HPDE6-E6E7 (cell line): ENCODE results near the gene PCBD2.
"Not testable (repeated sequence)": the region's sequence is repeated elsewhere in the genome, so short reads cannot be mapped to it uniquely, and the experiment has no call there.

Source experiments
- DNase-seq: peaks from one replicate; pipeline ENCODE4 v3.0.0; 2011; ENCODE audit warnings: missing footprints; ENCODE audit errors: extremely low spot score

PCBD2 gene

DNA sequence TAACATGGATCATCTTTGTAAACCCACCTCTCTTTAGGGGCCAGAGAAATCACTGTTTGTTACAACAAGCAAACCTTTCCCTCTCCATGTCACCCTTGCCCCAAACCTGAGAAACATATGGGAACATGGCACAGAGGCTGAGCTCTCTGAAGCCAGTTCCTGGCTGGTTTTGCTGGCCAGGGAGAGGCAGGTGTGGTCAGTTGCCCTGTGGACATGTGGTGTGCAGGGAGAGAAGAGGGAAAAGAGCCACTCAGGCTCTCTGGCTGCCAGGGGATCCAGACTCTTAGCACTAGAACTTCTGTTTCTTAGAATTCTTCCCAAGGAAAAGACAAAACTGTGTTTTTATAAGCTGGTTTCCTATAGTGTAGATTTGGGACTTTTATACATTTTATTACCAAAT lies 58.2 kb downstream of the PCBD2 start:
- DNase-seq, result no peak

DNA sequence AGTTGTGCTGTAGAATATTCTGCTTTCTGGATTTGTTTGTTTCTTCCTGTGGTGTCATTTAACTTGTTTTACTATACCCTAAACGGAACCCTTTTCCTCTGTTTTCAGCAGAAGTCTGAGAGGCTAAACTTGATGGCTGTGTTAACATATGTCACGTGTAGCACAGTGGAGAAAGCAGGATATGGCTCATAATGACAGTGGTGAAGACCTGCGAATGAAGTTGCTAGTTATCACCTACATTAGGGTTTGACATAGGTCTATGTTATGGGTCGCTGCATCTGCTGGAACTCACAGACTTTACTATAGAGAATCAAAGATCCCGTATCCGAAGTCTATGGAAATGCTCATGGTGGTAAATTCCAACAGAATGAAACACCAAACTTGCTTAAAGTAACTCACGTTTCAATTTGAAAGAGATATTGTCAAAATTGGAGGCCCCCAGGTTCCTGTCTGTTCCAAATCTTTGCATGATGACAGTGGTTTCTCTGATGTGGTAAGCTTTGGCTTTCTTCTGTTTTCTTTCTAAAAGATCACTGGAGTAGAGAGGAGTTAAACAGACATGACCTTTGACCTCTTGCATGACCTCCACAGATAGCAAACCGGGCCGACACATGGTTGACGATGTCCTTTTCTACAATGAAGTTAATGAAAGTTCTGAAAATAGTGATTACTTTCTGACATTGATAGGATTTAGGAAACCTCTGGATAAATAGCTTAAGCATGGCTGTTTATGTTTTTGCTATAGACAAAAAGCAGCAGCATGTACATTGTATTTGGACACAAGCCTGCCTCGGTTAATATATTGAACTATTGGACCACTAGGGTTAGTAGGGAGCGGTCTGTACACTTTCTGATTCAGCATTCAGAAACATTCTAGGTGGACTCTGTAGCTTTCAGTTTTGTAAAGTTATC lies 59.7 kb downstream of the PCBD2 start:
- no peak for DNase-seq

DNA sequence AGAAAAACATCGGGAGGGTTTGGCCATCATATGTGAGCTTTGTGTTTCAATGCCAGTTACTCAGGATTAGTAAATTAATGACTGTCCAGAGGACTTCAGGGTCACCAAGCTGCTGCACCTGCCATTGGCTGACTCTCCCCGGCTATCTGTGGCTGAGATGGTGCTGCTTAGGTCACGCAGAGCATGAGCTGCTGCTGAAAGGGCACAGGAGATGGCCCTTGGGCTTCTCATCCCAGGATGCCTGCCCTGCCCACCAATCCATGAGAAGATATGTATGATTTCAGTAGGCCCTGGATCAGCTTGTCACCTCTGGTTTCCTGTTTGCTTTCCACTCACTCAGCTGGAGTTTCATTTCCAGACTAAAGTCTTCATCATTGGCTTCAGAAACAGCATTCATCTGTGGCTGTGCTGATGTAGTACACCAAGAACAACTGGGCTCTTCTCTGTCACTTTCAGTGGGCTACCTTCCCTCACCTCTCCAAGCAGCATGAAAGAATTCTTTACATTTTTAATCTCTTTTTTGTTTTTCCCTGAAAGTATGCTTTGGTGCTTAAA lies 60.4 kb downstream of the PCBD2 start:
- DNase-seq, result no peak

DNA sequence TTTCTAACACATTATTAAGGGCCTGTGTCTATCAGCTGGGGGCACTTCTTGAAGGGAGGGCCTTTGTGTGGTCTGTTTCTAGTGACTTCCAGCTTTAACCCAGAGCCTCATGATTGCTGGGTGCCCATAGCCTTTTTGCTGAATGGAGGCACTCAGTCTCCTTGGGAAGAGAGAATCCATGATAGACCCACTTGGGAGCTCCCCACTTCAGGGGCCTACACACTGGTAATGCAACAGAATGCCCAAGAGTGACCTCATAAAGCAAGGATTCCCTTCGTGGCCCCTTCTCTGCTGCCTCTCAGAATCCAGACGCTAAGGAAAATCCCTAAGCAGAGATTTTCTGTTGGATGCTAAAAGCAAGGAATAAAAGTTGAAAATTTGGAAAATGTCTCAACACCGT lies 62.7 kb downstream of the PCBD2 start, which contains the start of gene CATSPER3:
Gene CATSPER3 (plus strand): TSS at position 301 of the 400 bp plus-strand sequence. CDS start 85 bp downstream, at position 386.
- no peak for DNase-seq

DNA sequence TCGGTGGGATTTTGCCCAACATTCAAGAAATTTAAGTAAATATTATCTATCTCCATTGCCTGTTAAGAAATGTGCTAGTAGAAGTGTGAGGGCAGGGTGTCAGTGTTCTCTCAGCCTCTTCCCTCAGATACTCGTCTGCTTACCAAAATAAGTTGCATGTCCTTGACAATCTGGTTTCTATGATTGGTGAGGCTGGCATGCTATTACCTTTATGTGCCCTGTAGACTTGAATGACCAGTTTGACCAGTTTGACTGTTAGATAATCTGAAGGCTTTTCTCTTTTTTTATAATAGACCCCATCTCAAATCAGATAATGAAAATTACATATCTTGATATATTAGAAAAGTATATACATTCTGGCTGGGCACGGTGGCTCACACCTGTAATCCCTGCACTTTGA lies 63.1 kb downstream of the PCBD2 start:
- peak; percentile 22 for DNase-seq

DNA sequence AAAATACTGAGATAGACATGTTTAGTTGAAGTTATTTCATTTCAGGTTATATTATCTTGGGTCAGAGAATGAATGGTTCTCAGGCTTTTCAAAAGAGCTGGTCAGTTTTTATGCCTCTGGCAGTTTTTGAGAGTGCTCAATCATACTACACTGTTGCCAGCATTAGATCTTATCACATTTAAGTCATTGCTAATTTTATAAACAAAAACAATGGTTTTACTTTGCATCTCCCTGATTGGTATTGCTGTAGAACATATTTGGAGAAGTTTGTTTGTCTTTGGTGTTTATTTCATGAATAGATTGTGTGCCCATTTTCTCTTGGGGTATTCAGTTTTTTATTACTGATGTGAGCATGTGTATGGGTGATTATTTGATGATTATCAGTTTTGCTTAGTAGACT lies 64.2 kb downstream of the PCBD2 start:
- no peak for DNase-seq

DNA sequence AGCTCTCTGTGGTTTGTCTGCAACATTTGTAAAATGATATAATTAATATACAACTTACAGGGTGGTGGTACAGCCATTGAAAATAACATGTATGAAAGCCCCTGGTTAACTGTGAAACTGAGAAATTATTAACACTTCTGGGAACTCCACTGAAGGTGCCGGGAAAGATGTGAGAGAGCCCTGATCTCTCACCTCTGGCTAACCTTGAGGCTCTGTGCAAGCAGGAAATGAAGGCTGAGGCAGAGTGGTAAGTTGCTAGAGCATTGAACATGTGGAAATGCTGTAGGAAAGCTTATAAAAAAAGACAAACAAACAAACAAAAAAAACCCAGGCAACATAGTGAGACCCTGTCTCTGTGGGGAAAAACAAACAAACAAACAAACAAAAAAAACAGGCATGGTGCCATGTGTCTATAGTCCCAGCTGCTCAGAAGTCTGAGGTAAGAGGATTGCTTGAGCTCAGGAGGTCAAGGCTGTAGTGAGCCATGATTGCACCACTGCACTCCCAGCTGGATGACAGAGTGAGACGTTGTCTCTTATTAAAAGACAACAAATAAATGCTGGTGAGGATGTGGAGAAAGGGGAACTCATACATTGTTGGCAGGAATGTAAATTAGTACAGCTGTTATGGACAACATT lies 70.3 kb downstream of the PCBD2 start:
- no peak for DNase-seq

DNA sequence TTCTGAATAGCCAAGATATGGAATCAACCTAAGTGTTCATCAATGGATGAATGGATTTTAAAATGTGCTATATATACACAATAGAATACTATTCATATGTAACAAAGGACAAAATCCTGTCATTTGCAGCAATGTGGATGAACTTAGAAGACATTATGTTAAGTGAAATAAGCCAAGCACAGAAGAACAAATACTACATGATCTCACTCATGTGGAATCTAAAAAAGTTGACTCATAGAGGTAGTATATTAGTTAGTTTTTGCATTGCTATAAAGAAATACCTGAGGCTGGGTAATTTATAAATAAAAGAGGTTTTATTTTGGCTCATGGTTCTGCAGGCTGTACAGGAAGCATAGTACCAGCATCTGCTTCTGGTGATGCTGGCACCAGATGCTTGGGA lies 70.9 kb downstream of the PCBD2 start:
- DNase-seq, result no peak

DNA sequence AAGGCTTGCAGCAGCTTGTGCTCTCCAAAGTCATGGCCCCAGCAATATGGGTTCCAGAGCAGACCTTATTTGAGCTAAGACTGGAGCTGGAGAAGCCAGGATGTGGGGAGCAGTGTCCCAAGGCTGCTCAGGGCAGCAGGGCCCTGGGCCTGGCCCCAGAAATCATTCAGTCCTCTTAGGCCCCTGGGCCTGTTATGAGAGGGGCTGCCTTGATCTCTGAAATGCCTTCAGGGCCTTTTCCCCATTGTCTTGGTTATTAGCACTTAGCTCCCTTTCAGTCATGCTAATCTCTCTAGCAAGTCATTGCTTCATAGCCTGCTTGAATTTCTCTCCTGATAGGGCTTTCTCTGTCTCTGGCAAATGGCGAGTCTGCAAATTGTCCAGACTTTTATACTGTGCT lies 71.9 kb downstream of the PCBD2 start:
- no peak for DNase-seq

DNA sequence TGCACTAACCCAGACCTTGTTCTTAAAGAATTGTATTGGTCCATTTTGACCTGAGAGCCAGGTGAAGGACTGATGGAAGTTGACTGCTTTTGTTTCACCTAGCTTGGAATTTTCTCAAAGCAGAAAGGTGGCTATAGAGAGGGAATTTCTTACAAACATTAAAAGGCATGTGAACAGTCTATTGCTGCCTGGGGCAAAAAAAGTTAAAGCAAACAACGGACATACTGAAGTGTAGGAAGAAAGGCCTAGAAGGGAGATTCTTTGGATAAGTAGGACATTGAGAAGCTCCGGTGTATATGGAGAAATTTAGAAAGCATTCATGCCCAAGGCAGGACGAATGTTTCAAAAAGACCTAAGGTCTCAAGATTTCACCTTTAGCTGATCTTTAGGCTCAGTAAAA lies 74.5 kb downstream of the PCBD2 start:
- DNase-seq, result no peak

DNA sequence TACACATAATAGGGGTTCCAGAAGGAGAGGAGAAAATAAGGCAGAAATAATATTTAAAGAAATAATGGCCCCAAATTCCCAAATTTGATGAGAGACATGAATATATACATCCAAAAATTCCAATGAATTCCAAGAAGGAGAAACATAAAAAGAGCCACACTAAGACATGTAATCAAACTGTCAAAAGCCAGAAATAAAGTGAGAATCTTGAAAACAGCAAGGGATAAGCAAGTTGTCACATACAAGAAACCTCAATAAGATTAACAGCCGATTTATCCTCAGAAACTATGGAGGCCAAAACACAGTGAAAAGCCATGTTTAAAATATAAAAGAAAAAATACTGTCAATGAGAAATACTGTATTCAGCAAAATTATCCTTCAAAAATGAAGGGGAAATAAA lies 77.3 kb downstream of the PCBD2 start:
- no peak for DNase-seq

DNA sequence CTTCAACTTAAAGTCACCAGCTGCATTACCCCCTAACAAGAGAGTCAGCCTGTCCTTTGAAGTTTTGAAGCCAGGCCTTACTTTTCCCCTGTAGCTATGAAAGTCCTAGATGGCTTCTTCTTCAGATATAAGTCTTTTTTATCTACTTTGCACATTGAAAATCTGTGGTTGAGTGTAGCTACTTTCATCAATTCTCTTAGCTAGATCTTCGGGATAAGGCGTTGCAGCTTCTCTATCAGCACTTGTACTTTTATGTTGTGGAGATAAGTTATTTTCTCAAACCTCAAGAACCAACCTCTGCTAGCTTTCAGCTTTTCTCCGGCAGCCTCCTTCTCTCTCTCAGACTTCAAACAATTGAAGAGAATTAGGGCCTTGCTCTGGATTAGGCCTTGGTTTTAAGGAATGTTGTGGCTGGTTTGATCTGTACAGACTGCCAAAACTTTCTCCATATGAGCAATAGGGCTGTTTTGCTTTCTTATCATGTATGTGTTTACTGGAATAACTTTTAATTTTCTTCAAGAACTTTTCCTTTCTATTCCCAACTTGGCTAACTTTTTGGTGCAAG lies 84.4 kb downstream of the PCBD2 start:
- no peak for DNase-seq

DNA sequence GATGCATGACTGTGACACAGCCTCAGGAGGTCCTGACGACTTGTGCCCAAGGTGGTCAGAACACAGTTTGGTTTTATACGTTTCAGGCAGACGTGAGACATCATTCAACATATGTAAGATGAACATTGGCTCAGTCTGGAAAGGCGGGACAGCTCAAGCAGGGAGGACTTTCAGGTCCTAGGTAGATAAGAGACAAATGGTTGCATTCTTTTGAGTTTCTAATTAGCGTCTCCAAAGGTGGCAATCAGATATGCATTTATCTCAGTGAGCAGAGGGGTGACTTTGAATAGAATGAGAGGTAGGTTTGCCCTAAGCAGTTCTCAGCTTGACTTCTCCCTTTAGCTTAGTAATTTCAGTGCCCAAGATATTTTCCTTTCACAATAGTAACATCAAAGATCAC lies 85.3 kb downstream of the PCBD2 start:
- not testable (repeated sequence) for DNase-seq

DNA sequence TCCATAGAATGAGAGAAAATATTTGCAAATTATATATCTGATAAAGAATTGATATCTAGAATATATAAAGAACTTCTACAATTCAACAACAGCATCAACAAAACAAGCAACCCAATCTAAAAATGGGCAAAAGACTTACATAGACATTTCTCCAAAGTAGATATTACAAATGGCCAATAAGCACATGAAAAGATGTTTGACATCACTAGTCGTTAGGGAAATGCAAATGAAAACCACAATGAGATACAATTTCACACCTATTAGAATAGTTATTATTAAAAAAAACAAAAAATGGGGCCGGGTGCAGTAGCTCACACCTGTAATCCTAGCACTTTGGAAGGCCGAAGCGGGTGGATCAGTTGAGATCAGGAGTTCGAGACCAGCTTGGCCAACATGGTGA lies 87.2 kb downstream of the PCBD2 start:
- DNase-seq, result no peak

DNA sequence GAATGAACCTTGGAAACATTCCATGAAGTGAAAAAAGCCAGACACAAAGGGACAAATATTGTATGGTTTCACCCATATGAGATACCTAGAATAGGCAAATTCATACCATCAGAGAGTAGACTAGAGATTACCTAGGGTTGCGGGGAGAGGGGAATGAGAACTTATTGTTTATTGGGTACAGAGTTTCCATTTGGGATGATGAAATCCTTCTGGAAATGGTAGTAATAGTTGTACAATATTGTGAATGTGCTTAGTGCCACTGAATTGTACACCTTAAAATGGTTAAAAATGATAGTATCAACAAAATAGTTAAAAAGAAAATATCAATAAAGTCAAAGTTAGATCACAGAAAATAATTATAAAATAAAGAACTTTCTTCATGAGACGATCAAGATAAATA lies 88.2 kb downstream of the PCBD2 start:
- no peak for DNase-seq

DNA sequence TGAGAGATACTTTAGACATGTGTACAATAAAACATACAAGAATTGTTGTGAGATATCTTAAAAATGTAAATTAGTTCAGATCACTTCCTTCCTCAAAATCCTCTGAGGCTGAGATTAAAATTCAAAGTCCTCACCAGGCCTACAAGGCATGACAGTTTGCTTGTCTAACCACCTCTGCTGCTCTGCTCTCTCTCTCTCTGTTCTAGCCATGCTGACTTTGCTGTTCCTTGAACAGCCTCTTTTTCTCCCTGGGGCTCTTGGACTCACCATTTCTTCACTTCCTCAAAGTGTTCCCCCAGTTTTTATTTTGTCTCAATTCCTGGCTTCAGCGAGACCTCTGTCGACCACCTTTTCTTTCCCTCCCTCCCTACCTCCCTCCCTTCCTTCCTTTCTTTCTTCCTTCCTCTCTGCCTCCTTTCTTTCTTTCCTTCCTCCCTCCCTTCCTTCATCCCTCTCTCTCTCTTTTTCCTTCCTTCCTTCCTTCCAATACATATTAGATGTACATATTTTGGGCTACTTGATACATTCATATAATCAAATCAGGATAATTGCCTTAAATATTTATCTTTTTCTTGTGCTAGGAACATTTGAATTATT lies 89.7 kb downstream of the PCBD2 start:
- no peak for DNase-seq

DNA sequence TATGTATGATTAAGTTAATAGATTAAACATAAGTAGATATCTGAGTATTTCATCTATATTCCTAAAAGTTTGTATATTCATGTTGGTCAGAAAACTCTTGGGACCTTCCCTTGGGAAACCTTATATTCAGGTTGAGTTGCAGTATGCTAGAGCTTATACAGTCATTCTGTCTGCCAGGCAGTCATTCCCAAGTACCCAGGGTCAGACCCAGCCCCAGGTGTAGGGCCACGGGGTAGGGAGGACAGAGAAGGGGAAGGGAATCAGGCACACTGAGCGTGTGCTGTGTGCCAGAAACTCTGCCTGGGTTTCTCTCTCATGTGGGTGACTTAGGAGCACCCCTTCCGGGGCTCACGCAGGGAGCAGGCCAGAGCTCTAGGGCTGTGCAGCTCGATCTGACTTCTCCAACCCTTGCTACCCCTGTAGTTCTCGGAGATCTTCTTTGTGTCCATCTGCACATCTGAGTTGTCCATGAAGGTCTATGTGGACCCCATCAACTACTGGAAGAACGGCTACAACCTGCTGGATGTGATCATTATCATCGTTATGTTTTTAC lies 91.0 kb downstream of the PCBD2 start:
- DNase-seq, result no peak

DNA sequence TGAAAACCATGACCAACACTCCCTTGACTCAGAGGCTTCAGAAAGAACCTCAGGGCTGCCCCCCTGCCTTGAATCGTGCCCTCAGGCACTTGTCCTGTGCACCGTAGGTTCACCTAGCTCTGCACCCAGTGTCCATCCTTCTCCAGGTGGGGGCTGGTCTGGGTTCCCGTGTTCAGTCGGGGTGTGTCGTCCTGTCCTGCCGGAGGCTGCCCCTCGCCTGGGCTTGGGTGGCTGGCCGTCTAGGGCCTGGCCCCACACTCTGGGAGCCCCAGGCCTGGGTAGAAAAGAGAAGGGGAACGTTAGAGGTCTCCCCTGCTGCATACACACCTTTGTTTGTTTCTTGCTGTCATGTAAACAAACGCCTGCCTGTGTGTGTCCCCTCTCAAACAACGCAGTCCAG lies 92.1 kb downstream of the PCBD2 start:
- DNase-seq, result no peak

DNA sequence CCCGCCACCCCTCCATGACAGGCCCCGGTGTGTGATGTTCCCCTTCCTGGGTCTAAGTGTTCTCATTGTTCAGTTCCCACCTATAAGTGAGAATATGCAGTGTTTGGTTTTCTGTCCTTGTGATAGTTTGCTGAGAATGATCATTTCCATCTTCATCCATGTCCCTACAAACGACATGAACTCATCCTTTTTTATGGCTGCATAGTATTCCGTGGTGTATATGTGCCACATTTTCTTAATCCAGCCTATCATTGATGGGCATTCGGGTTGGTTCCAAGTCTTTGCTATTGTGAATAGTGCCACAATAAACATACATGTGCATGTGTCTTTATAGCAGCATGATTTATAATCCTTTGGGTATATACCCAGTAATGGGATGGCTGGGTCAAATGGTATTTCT lies 93.1 kb downstream of the PCBD2 start:
- DNase-seq, result not testable (repeated sequence)

DNA sequence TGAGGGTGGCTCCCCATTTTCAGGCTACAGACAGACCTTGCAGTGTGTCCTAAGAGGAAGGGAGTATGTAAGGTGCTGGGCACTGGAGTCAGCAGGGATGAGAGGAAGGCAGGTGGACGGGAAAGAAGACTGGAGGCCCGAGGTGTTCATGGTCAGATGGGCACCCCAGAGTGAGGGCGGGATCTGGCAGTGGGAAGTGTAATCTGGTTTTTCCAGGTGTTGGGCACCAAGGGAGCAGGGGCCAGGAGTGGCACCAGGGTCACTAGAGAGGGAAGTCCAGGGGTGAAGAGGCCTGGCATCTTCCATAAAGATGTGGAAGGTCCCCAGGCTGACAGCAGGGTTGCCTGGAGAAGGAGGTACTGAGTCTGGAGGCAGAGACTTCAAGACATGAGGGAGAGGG lies 99.4 kb downstream of the PCBD2 start:
- no peak for DNase-seq

DNA sequence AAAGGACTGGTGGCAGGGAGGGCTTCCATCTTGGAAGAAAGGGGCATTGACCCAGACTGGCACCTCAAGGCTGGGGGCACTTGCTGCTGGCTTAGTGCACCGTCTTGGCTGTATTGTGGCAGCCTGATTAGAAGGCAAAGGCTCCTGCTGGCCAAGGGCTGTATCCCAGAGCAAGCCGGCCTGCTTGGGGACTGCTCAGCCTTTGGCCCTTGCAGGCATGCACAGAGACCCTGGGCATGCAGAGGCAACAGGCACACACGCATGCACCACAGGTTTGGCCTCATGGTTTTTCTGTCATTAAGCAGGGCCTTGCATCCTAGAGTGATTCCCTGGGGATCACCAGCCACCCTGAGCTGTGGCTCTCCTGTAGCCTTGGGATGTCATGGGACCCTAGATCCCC lies 100.1 kb downstream of the PCBD2 start:
- no peak for DNase-seq

DNA sequence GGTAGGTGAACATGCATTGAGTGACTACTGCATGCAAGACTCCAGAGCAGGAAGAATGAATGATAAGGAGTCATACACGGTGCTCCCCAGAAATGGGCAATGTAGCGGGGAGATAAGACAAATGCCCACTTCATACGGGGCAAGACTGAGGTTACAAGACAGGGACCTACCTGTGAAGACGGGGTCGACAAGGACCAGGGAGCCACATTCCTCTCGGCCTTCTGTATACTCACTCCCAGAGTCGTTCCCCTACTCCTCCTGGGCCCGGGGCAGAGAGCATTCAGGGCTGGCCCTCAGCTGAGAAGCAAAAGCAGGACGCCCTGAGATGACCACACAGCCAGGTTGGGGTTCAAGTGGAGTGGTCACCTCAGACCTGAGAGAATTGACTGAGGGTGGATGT lies 102.4 kb downstream of the PCBD2 start:
- DNase-seq, result no peak
